A673 (cell line): ENCODE results near the gene BAIAP3. TPM values are rescaled to one million over a fixed set of nuclear protein-coding genes. Genes with fewer than 3 reads are reported as not detected.

Source experiments
- BruUV-seq: library from RNA; stranded (reverse); fragments of 400-500 nt; replicated peaks from 2 replicates; lab custom pipeline; 2021; lab: Mats Ljungman, UMichigan
- CTCF ChIA-PET: fragments of 300-600 bp; sonication (Branson Sonifier 250); formaldehyde crosslinking; loops from one replicate; lab custom pipeline; 2022; ENCODE audit warnings: antibody characterized with exemption; lab: Charles Lee
- POLR2A ChIA-PET: fragments of 300-600 bp; sonication (Branson Sonifier 250); formaldehyde crosslinking; loops from one replicate; lab custom pipeline; 2022; ENCODE audit warnings: antibody characterized with exemption; ENCODE audit not compliant: low non-redundant PET; lab: Charles Lee
- DNase-seq: peaks from one replicate; pipeline ENCODE4 v3.0.0-alpha.2; 2015; ENCODE audit warnings: low spot score
- H3K27ac ChIP-seq: fragments of 200-600 bp; sonication (generic); 2 replicates; pipeline ENCODE4 v1.5.1; 2016; ENCODE audit warnings: mixed run types, low read depth, mild to moderate bottlenecking, mixed read lengths, antibody characterized with exemption, low read length; ENCODE audit not compliant: poor library complexity, severe bottlenecking
- H3K27me3 ChIP-seq: fragments of 200-600 bp; sonication (generic); replicated peaks from 2 replicates; pipeline ENCODE4 v1.6.1; 2017; ENCODE audit warnings: mixed run types, low read depth, mild to moderate bottlenecking, mixed read lengths, antibody characterized with exemption, low read length; ENCODE audit not compliant: insufficient read depth, poor library complexity
- H3K36me3 ChIP-seq: fragments of 200-600 bp; sonication (generic); 2 replicates; pipeline ENCODE4 v1.6.1; 2016; ENCODE audit warnings: mixed run types, mild to moderate bottlenecking, mixed read lengths, antibody characterized with exemption, low read length; ENCODE audit not compliant: insufficient read depth, poor library complexity, severe bottlenecking
- H3K4me1 ChIP-seq: fragments of 200-600 bp; sonication (generic); 2 replicates; pipeline ENCODE4 v1.6.1; 2017; ENCODE audit warnings: mixed run types, mild to moderate bottlenecking, mixed read lengths, antibody characterized with exemption, low read length; ENCODE audit not compliant: insufficient read depth, poor library complexity, severe bottlenecking
- H3K4me3 ChIP-seq: fragments of 200-600 bp; sonication (generic); 2 replicates; pipeline ENCODE4 v1.5.1; 2016; ENCODE audit warnings: low read depth, mixed run types, mild to moderate bottlenecking, mixed read lengths, low read length; ENCODE audit not compliant: poor library complexity, severe bottlenecking
- H3K9me3 ChIP-seq: fragments of 200-600 bp; sonication (generic); 2 replicates; pipeline ENCODE4 v1.6.1; 2016; ENCODE audit warnings: mixed run types, low read depth, mild to moderate bottlenecking, mixed read lengths, antibody characterized with exemption, low read length; ENCODE audit not compliant: poor library complexity, severe bottlenecking
- EZH2 ChIP-seq: fragments of 200-600 bp; sonication (generic); IDR thresholded peaks from 2 replicates; pipeline ENCODE4 v1.6.1; 2017; ENCODE audit warnings: borderline replicate concordance, low read depth, mild to moderate bottlenecking, mixed read lengths, antibody characterized with exemption, low read length; ENCODE audit not compliant: poor library complexity, severe bottlenecking
- intact Hi-C: fragments of 100-400 bp; cut with micrococcal nuclease; formaldehyde crosslinking; loops from one replicate; pipeline ENCODE4 v1.10.0; 2022; ENCODE audit not compliant: unreplicated experiment
- total RNA-seq: library from RNA; stranded (reverse); gene quantifications from 2 replicates; pipeline ENCODE4 v1.2.3, GENCODE V29; 2021
- TF ChIP-seq, protein P1 (sequence below): fragments of 300-800, 200-600 bp; sonication (generic); conservative IDR thresholded peaks from 2 replicates; pipeline ENCODE4 v1.5.1; 2017; ENCODE audit warnings: low read depth, mild to moderate bottlenecking, antibody characterized with exemption, low read length, moderate library complexity, mixed read lengths

BAIAP3 gene
- total RNA-seq, 1 experiment from 2014 or later = 2.0 TPM

DNA sequence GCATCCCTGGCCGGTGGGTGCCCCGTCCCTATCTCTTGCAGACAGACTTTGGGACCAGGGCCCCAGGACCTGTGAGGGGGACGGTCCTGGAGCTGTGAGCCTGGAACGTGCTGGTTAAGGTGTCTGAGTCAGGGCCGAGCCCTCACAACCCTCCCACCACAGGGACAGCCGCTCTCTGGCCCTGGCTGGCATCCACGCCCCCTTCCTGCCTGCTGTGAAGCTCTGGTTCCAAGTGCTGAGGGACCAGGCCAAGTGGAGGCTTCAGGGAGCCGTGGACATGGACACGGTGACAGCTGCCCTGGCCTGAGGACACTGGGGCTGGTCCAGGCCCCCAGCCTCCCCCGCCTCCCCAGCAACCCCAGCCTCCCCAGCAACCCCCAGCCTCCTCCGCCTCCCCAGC, 11.6 kb downstream of the BAIAP3 start:
- intact Hi-C loops = no loop called here
- POLR2A ChIA-PET = no interaction called here
- no peaks in the 10 kb centered on the region for H3K9me3 ChIP-seq
- no peaks in the 10 kb centered on the region for H3K27me3 ChIP-seq
- no peak overlapping the region for H3K4me3 ChIP-seq
- CTCF ChIA-PET = interaction anchor here (1.0 kb wide), 1 partner anchor 381 kb away, joined by 3 read pairs; no protein-coding TSS in a partner anchor
- no TSS peak for BruUV-seq
- peaks cover 4% of the 10 kb centered on the region for H3K36me3 ChIP-seq
- DNase-seq = no peak
- no peak overlapping the region for H3K27ac ChIP-seq
- H3K4me1 ChIP-seq = peaks cover 7% of the 10 kb centered on the region
- TF ChIP-seq, protein P1, sequence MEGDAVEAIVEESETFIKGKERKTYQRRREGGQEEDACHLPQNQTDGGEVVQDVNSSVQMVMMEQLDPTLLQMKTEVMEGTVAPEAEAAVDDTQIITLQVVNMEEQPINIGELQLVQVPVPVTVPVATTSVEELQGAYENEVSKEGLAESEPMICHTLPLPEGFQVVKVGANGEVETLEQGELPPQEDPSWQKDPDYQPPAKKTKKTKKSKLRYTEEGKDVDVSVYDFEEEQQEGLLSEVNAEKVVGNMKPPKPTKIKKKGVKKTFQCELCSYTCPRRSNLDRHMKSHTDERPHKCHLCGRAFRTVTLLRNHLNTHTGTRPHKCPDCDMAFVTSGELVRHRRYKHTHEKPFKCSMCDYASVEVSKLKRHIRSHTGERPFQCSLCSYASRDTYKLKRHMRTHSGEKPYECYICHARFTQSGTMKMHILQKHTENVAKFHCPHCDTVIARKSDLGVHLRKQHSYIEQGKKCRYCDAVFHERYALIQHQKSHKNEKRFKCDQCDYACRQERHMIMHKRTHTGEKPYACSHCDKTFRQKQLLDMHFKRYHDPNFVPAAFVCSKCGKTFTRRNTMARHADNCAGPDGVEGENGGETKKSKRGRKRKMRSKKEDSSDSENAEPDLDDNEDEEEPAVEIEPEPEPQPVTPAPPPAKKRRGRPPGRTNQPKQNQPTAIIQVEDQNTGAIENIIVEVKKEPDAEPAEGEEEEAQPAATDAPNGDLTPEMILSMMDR = no peak
- TF ChIP-seq EZH2 = no peak

DNA sequence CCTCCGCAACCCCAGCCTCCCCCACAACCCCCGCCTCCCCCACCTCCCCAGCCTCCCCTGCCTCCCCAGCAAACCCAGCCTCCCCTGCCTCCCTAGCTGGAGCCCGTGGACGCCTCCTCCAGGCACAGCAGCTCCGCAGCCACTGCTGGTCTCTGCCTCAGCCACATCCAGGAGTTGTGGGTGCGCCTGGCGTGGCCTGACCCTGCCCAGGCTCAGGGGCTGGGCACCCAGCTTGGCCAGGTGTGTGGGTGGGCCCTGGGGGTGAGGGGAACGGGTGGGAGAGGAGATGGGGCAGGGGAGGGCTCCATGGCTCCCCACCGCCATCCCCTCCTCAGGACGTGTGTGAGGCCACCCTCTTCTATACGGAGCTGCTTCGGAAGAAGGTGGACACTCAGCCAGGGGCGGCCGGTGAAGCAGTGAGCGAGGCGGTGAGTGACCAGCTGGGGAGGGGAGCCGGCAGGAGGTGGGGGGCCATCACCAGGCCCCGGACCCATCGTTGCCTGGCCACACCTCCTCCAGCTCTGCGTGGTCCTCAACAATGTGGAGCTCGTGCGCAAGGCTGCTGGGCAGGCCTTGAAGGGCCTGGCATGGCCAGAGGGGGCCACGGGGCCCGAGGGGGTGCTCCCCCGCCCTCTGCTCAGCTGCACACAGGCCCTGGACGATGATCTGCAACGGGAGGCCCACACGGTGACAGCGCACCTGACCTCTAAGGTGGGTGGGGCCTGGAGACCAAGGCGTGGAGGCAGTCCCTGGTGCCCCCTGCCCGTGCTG, 12.4 kb downstream of the BAIAP3 start:
- peaks cover 4% of the 10 kb centered on the region for H3K36me3 ChIP-seq
- POLR2A ChIA-PET = no interaction called here
- CTCF ChIA-PET = interaction anchor here (1.0 kb wide), 1 partner anchor 380 kb away, joined by 3 read pairs; no protein-coding TSS in a partner anchor

DNA sequence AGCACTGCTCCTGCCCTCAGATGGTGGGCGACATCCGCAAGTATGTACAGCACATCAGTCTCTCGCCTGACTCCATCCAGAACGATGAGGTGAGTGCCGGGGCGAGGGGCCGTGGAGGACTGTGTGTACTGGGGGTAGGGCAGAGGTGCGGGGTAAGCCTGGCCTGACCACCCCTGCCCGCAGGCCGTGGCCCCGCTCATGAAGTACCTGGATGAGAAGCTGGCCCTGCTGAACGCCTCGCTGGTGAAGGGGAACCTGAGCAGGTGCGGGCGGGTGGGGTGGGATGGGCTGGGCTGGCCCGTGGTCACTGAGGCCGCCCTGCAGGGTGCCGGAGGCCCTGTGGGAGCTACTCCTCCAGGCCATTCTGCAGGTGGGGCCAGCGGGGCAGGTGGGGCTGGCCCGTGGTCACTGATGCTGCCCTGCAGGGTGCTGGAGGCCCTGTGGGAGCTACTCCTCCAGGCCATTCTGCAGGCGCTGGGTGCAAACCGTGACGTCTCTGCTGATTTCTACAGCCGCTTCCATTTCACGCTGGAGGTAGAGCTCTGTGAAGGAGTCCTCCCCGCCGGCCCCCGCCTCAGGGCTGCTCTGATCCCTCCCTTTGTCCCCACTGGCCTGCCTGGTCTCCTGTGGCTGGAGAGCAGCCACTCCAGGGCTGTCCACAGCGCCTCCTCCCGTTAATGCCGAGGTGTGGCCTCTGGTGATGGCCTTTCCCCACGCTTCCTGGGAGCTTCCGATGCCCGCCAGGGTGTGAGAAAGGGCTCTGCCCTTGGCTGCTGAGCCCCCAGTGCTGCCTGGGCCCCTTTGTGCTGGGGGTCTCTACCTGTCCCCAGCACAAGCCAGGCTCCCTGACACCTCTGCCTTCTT, 13.2 kb downstream of the BAIAP3 start:
- ChIA-PET POLR2A (interaction anchor here (0.6 kb wide), 1 partner anchor 16 kb away, joined by 3 read pairs; no protein-coding TSS in a partner anchor), CTCF (no interaction called here)
- Histone ChIP-seq H3K9me3 (no peaks in the 10 kb centered on the region), H3K4me1 (peaks cover 9% of the 10 kb centered on the region), H3K36me3 (peaks cover 4% of the 10 kb centered on the region), H3K27me3 (no peaks in the 10 kb centered on the region), H3K27ac (no peak overlapping the region), H3K4me3 (no peak overlapping the region)
- TF ChIP-seq EZH2 = no peak
- TF ChIP-seq, protein P1 = no peak
- intact Hi-C loops = no loop called here
- BruUV-seq = no TSS peak
- no peak for DNase-seq

More for the DNA sequence above, 12.4 kb downstream of the BAIAP3 start:
- intact Hi-C loops = no loop called here
- Histone ChIP-seq H3K27ac (no peak overlapping the region), H3K4me1 (peaks cover 8% of the 10 kb centered on the region), H3K9me3 (no peaks in the 10 kb centered on the region), H3K27me3 (no peaks in the 10 kb centered on the region), H3K4me3 (no peak overlapping the region)
- no TSS peak for BruUV-seq
- DNase-seq = no peak
- TF ChIP-seq, protein P1 = no peak
- no peak for TF ChIP-seq EZH2
